Thyroid gland (tissue), 4 donors: Measurements from ENCODE around the gene TOR3A.
"Not testable (repeated sequence)": the region's sequence is repeated elsewhere in the genome, so short reads cannot be mapped to it uniquely, and the experiment has no call there.

Experiments used
- CTCF ChIP-seq, 6 experiments: fragments of 200-600 bp in 3 of 6; fragments of 450-650 bp in 3 of 6; sonication (generic) in 3 of 6; IDR thresholded peaks; one replicate each; pipeline ENCODE4 v1.5.1; 2016 to 2019; ENCODE audit warnings: antibody characterized with exemption in 6 of 6, mild to moderate bottlenecking in 2 of 6, inconsistent platforms in 1 of 6, moderate library complexity in 1 of 6
- POLR2A ChIP-seq, 2 donors: fragments of 450-650 bp; IDR thresholded peaks; one replicate each; pipeline ENCODE4 v1.6.1; 2017; ENCODE audit warnings: antibody characterized with exemption in 2 of 2, mild to moderate bottlenecking in 2 of 2, moderate library complexity in 1 of 2

GRCh38 chr1:179040175-179040551 is 41.7 kb upstream of the TOR3A start:
- TF ChIP-seq CTCF, POLR2A (IDR thresholded peaks at IDR 0.05): not testable (repeated sequence)
